Right lobe of liver (tissue), 6 donors: ENCODE data around the gene MAFB. TPM values are rescaled to one million over a fixed set of nuclear protein-coding genes. Genes with fewer than 3 reads are reported as not detected.

ENCODE experiments used
- ATAC-seq, 4 donors: fragments of 200-7000 bp; cut with Tn5 transposase; one replicate each; pipeline ENCODE4 v1.9.1; 2020; ENCODE audit warnings: mild to moderate bottlenecking in 4 of 4, moderate library complexity in 4 of 4
- DNase-seq, 3 donors: peaks; one replicate each; pipeline ENCODE4 v3.0.0-alpha.2; 2020
- H3K27ac ChIP-seq, 3 donors: fragments of 200-600 bp; one replicate each; pipeline ENCODE4 v1.8.0; 2022
- H3K27me3 ChIP-seq, 2 donors: fragments of 200-600 bp; one replicate each; pipeline ENCODE4 v1.8.0; 2022
- H3K36me3 ChIP-seq, 4 donors: fragments of 200-600 bp; sonication (generic) in 1 of 4; one replicate each; pipeline versions ENCODE4 v1.5.1 to v1.8.0; 2017 to 2022; ENCODE audit warnings: control low read depth in 1 of 4
- H3K4me1 ChIP-seq, 4 donors: fragments of 200-600 bp; sonication (generic) in 1 of 4; one replicate each; pipeline versions ENCODE4 v1.5.1 to v1.8.0; 2017 to 2022; ENCODE audit warnings: control low read depth in 1 of 4
- H3K4me3 ChIP-seq, 3 donors: fragments of 200-600 bp; one replicate each; pipeline ENCODE4 v1.8.0; 2022
- H3K9me3 ChIP-seq, 4 donors: fragments of 200-600 bp; sonication (generic) in 1 of 4; one replicate each; pipeline versions ENCODE4 v1.5.1 to v1.8.0; 2017 to 2022; ENCODE audit warnings: control low read depth in 1 of 4
- CTCF ChIP-seq, 4 donors: fragments of 200-600 bp in 3 of 4; fragments of 450-650 bp in 1 of 4; IDR thresholded peaks; one replicate each; pipeline versions ENCODE4 v1.5.1 to v1.8.0; 2016 to 2022; ENCODE audit warnings: antibody characterized with exemption in 4 of 4, mild to moderate bottlenecking in 2 of 4
- POLR2A ChIP-seq: fragments of 450-650 bp; IDR thresholded peaks from one replicate; pipeline ENCODE4 v1.6.1; 2017; ENCODE audit warnings: antibody characterized with exemption, mild to moderate bottlenecking
- WGBS: methylation state at CpG from one replicate; pipeline ENCODE4 v1.1.6; 2018; ENCODE audit warnings: low coverage, low lambda C conversion rate; ENCODE audit not compliant: insufficient coverage; ENCODE audit errors: missing lambda C conversion rate; 5-methylcytosine and 5-hydroxymethylcytosine counted together
- intact Hi-C, 2 donors: fragments of 100-400 bp; cut with DNase I; formaldehyde crosslinking; loops; one replicate each; pipeline versions ENCODE4 v1.11.2 to v1.14.1; 2022
- total RNA-seq, 6 experiments: library from RNA; depleted of rRNA in 2 of 6; stranded (reverse); fragments of >200 nt in 2 of 6; fragmentation: NEBNext Ultra II Directional in 3 of 6; extraction: Animal tissue kit (Norgen Biotek cat#: 25700) in 3 of 6; gene quantifications; one replicate each; pipeline versions ENCODE4 v1.1.0 to v1.2.4, GENCODE V29; 2016 to 2023
- donor health status: DM: no; HTN: yes; CAD: no.
- donor health status: DM: no; HTN: no; CAD: no.
- donor health status: DM: no; HTN: no; CAD: no.
- donor health status: DM: no; HTN: yes; CAD: no.
- donor health status: DM: no; HTN: yes; CAD: no.

MAFB gene
- total RNA-seq, 6 experiments from 2014 or later, result 16.6 to 32.3 (median 22.5) TPM

GRCh38 chr20:40659567-40659966, 29.5 kb downstream of the MAFB start:
- ATAC-seq, result no peak
- intact Hi-C loops, result no loop called here
- DNase-seq, result no peak
- Histone ChIP-seq H3K4me3 (no peak overlapping the region), H3K27me3 (no peaks in the 10 kb centered on the region), H3K9me3 (no peaks in the 10 kb centered on the region), H3K4me1 (peaks cover 0 to 34% (median 16%) of the 10 kb centered on the region in 4 donors), H3K27ac (peak overlapping the region in 1 of 3 donors; percentile 5), H3K36me3 (no peaks in the 10 kb centered on the region)
- 76% methylated on average over 3 of the region's 3 CpGs for WGBS
- TF ChIP-seq CTCF (IDR thresholded peaks at IDR 0.05) (no peak), POLR2A (no peak)

GRCh38 chr20:40658509-40658908, 30.5 kb downstream of the MAFB start:
- no peaks in the 10 kb centered on the region for H3K9me3 ChIP-seq
- no peaks in the 10 kb centered on the region for H3K36me3 ChIP-seq
- H3K4me1 ChIP-seq, result peaks cover 0 to 36% (median 18%) of the 10 kb centered on the region in 4 donors
- TF ChIP-seq CTCF (IDR thresholded peaks at IDR 0.05) (no peak), POLR2A (no peak)
- ATAC-seq (peak; percentile 88 to 92 (median 90)), DNase-seq (peak; percentile 77 to 94 (median 94))
- intact Hi-C loops, result no loop called here
- peak overlapping the region in 2 of 3 donors; percentile 42 to 72 for H3K27ac ChIP-seq
- H3K4me3 ChIP-seq, result no peak overlapping the region
- H3K27me3 ChIP-seq, result no peaks in the 10 kb centered on the region
- WGBS, result 0% methylated on average over 1 of the region's 3 CpGs

GRCh38 chr20:40657526-40657925, 31.5 kb downstream of the MAFB start:
- Histone ChIP-seq H3K9me3 (no peaks in the 10 kb centered on the region), H3K36me3 (no peaks in the 10 kb centered on the region), H3K4me3 (no peak overlapping the region), H3K27me3 (no peaks in the 10 kb centered on the region), H3K27ac (peak overlapping the region in 1 of 3 donors; percentile 56), H3K4me1 (peaks cover 0 to 30% (median 15%) of the 10 kb centered on the region in 4 donors)
- TF ChIP-seq CTCF (IDR thresholded peaks at IDR 0.05) (no peak), POLR2A (no peak)
- ATAC-seq (no peak), DNase-seq (no peak)
- intact Hi-C loops, result no loop called here
- WGBS, result 50% methylated on average over 4 of the region's 4 CpGs

- H3K9me3 ChIP-seq, result no peaks in the 10 kb centered on the region
- intact Hi-C loops, result no loop called here
- peaks cover 0 to 30% (median 13%) of the 10 kb centered on the region in 4 donors for H3K4me1 ChIP-seq
- H3K36me3 ChIP-seq, result no peaks in the 10 kb centered on the region
- peak overlapping the region in 1 of 3 donors; percentile 27 for H3K27ac ChIP-seq
- TF ChIP-seq CTCF (IDR thresholded peaks at IDR 0.05) (no peak), POLR2A (no peak)
- no peak for ATAC-seq
- no peak overlapping the region for H3K4me3 ChIP-seq
- 94% methylated on average over 6 of the region's 6 CpGs for WGBS
- DNase-seq, result no peak
- H3K27me3 ChIP-seq, result no peaks in the 10 kb centered on the region
These were observed 33.6 kb downstream of the MAFB start for GRCh38 chr20:40655451-40655850.

GRCh38 chr20:40654876-40655275, 34.2 kb downstream of the MAFB start:
- H3K27ac ChIP-seq, result peak overlapping the region in 1 of 3 donors; percentile 51
- H3K4me3 ChIP-seq, result no peak overlapping the region
- peaks cover 0 to 28% (median 13%) of the 10 kb centered on the region in 4 donors for H3K4me1 ChIP-seq
- ATAC-seq (peak; percentile 71 to 78 (median 76)), DNase-seq (peak; percentile 47 to 82 (median 62))
- H3K27me3 ChIP-seq, result no peaks in the 10 kb centered on the region
- 44% methylated on average over 3 of the region's 4 CpGs for WGBS
- no peaks in the 10 kb centered on the region for H3K9me3 ChIP-seq
- H3K36me3 ChIP-seq, result no peaks in the 10 kb centered on the region
- intact Hi-C loops, result no loop called here
- TF ChIP-seq POLR2A, result no peak
- no peak for TF ChIP-seq CTCF (IDR thresholded peaks at IDR 0.05)
